Measurements from ENCODE around the gene SIVA1.

DNA sequence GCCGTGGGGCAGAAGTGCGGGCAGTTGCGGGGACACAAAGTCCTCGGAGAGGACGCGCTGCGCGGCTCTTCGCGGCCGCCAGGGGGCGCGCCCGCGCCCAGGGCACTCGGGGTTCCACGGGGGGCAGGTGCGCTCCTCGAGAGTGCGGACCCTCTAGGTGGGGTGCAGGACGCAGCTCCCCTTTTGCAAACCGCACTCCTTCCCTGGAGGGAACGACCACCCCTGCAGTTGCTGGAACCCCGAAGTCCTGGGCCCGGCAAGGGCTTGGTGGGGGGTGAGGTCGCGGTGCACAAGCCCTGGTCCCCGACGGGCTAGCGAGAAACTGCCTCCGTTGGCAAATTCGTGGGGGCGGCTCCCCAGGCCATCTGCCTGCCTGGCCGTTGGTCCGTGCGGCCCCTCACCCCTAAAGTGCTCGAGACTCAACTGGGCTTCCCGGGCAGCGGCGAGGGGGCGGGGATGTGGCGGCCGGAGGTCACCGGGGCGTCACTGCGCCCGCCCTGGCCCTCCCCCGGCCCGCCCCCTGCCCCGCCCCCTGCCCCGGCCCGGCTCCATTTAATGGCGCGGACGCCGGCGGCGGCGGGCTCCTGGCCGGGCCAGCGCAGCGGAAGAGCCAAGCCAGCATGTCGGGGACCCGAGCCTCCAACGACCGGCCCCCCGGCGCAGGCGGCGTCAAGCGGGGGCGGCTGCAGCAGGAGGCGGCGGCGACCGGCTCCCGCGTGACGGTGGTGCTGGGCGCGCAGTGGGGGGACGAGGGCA lies 29.1 kb upstream of the SIVA1 start, which contains the start of gene ADSS1:
- TF ChIP-seq, protein P1, sequence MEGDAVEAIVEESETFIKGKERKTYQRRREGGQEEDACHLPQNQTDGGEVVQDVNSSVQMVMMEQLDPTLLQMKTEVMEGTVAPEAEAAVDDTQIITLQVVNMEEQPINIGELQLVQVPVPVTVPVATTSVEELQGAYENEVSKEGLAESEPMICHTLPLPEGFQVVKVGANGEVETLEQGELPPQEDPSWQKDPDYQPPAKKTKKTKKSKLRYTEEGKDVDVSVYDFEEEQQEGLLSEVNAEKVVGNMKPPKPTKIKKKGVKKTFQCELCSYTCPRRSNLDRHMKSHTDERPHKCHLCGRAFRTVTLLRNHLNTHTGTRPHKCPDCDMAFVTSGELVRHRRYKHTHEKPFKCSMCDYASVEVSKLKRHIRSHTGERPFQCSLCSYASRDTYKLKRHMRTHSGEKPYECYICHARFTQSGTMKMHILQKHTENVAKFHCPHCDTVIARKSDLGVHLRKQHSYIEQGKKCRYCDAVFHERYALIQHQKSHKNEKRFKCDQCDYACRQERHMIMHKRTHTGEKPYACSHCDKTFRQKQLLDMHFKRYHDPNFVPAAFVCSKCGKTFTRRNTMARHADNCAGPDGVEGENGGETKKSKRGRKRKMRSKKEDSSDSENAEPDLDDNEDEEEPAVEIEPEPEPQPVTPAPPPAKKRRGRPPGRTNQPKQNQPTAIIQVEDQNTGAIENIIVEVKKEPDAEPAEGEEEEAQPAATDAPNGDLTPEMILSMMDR (conservative IDR thresholded peaks at IDR 0.05; ENCODE audit: low read depth, low read length): peak; percentile 64
- TF ChIP-seq RAD21 (IDR thresholded peaks at IDR 0.05; ENCODE audit: low read length) (peak; percentile 24; the same call in 1 of the 2 replicates), POLR2A (IDR thresholded peaks at IDR 0.05; ENCODE audit: low read depth, low read length) (no peak), CEBPB (IDR thresholded peaks at IDR 0.05; ENCODE audit: low read depth, low read length) (no peak), SMC3 (IDR thresholded peaks at IDR 0.05; ENCODE audit: low read depth, low read length) (0 out of 2 replicates have a peak, but pooled peaks have one; percentile 18), RFX5 (IDR thresholded peaks at IDR 0.05; ENCODE audit: low read depth, low read length) (no peak), RCOR1 (IDR thresholded peaks at IDR 0.05; ENCODE audit: insufficient replicate concordance, low read length) (no peak), MAFK (IDR thresholded peaks at IDR 0.05; ENCODE audit: low read depth, low read length) (peak; percentile 44; the same call in 1 of the 2 replicates), MAZ (IDR thresholded peaks at IDR 0.05; ENCODE audit: borderline replicate concordance, low read depth, low read length) (no peak), BHLHE40 (IDR thresholded peaks at IDR 0.05; ENCODE audit: low read depth, low read length) (no peak)
- TF ChIP-seq, protein P2, sequence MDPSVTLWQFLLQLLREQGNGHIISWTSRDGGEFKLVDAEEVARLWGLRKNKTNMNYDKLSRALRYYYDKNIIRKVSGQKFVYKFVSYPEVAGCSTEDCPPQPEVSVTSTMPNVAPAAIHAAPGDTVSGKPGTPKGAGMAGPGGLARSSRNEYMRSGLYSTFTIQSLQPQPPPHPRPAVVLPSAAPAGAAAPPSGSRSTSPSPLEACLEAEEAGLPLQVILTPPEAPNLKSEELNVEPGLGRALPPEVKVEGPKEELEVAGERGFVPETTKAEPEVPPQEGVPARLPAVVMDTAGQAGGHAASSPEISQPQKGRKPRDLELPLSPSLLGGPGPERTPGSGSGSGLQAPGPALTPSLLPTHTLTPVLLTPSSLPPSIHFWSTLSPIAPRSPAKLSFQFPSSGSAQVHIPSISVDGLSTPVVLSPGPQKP (IDR thresholded peaks at IDR 0.05; ENCODE audit: borderline replicate concordance, low read depth, low read length): no peak
